GM12878 (cell line): Measurements from ENCODE around the gene TPBGL.

Source experiments
- ETV6 ChIP-seq, 2 experiments: fragments of 450-650 bp in 1 of 2; IDR thresholded peaks in 1 of 2; conservative IDR thresholded peaks in 1 of 2; 2 replicates each; pipeline ENCODE4 v1.6.1; 2014; ENCODE audit warnings: antibody characterized with exemption in 1 of 2, borderline replicate concordance in 1 of 2, low read depth in 1 of 2, mild to moderate bottlenecking in 1 of 2, moderate library complexity in 1 of 2
- MYC ChIP-seq: IDR thresholded peaks from 2 replicates; pipeline ENCODE4 v1.6.1; 2011; ENCODE audit warnings: mild to moderate bottlenecking, low read length, moderate library complexity, inconsistent platforms; ENCODE audit not compliant: insufficient read depth, insufficient replicate concordance, insufficient read length, severe bottlenecking
- POLR2A ChIP-seq: IDR thresholded peaks from 2 replicates; pipeline ENCODE4 v1.6.1; 2011; ENCODE audit warnings: low read depth, mild to moderate bottlenecking, low read length
- POLR2AphosphoS5 ChIP-seq: IDR thresholded peaks from 2 replicates; pipeline ENCODE4 v1.6.1; 2011; ENCODE audit warnings: mild to moderate bottlenecking, low read length, inconsistent platforms
- RAD21 ChIP-seq: IDR thresholded peaks from 2 replicates; pipeline ENCODE4 v1.6.1; 2011; ENCODE audit warnings: mild to moderate bottlenecking, low read depth, low read length, moderate library complexity; ENCODE audit not compliant: insufficient read depth
- RB1 ChIP-seq: fragments of 450-650 bp; formaldehyde crosslinking; IDR thresholded peaks from 2 replicates; pipeline ENCODE4 v1.6.1; 2017; ENCODE audit warnings: mild to moderate bottlenecking, borderline replicate concordance
- RUNX3 ChIP-seq: IDR thresholded peaks from 2 replicates; pipeline ENCODE4 v1.6.1; 2012; ENCODE audit warnings: low read length, inconsistent platforms
- SREBF1 ChIP-seq: IDR thresholded peaks from 2 replicates; pipeline ENCODE4 v1.6.1; 2012; ENCODE audit warnings: mild to moderate bottlenecking, low read length
- ZNF274 ChIP-seq: IDR thresholded peaks from one replicate; pipeline ENCODE4 v1.8.0; 2011; ENCODE audit not compliant: insufficient read length, insufficient read depth
- TF ChIP-seq, protein P1 (sequence below), 3 experiments: IDR thresholded peaks in 2 of 3; conservative IDR thresholded peaks in 1 of 3; 2 replicates each; pipeline ENCODE4 v1.5.1; 2011; ENCODE audit warnings: low read depth in 3 of 3, low read length in 3 of 3, mild to moderate bottlenecking in 3 of 3, control low read depth in 2 of 3, moderate library complexity in 2 of 3, inconsistent platforms in 1 of 3, mixed read lengths in 1 of 3; ENCODE audit not compliant: control insufficient read depth in 2 of 3, insufficient read depth in 1 of 3; ENCODE audit errors: extremely low read depth in 1 of 3
- TF ChIP-seq, protein P2 (sequence below): IDR thresholded peaks from 2 replicates; pipeline ENCODE4 v1.6.1; 2012; ENCODE audit warnings: low read depth, low read length, improper control_type of control experiment
- TF ChIP-seq, protein P3 (sequence below): IDR thresholded peaks from 2 replicates; pipeline ENCODE4 v1.6.1; 2012; ENCODE audit warnings: mild to moderate bottlenecking, low read depth, low read length
- TF ChIP-seq, protein P4 (sequence below): IDR thresholded peaks from 2 replicates; pipeline ENCODE4 v1.6.1; 2012; ENCODE audit warnings: low read depth, low read length, improper control_type of control experiment

DNA sequence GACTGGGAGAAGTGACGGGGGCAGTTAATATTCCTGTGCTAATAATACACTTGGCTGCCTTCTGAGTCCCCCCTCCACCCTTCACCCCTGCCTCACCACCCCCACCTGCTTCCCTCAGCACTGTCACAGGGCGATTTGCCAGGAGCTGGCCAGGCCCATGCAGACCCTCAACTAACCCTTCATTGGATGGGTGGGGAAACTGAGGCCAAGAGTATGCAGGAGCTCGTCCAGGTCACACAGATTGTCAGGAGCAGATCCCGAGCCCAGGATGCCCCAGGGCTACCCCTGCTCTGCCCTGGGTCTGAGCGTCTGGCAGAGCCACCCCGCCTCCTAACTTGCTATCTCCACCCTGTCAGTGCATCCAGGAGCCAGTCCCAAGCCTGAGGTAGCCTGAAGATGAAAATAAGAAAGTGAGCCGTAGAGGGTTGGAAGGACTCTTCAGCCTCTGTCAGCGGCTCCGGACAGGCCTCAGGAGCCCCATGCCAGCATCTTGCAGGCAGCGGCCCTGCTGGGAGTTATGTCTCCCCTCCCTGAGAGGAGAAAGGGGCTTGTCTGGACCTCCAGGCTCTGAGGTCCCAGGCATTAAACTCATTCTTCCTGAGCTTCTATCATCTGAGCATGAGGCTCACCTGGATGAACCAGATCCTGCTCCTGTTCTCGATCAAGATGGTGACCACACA, 6.2 kb downstream of the TPBGL start:
- no peak for TF ChIP-seq RAD21
- no peak for TF ChIP-seq POLR2AphosphoS5
- TF ChIP-seq, protein P1, sequence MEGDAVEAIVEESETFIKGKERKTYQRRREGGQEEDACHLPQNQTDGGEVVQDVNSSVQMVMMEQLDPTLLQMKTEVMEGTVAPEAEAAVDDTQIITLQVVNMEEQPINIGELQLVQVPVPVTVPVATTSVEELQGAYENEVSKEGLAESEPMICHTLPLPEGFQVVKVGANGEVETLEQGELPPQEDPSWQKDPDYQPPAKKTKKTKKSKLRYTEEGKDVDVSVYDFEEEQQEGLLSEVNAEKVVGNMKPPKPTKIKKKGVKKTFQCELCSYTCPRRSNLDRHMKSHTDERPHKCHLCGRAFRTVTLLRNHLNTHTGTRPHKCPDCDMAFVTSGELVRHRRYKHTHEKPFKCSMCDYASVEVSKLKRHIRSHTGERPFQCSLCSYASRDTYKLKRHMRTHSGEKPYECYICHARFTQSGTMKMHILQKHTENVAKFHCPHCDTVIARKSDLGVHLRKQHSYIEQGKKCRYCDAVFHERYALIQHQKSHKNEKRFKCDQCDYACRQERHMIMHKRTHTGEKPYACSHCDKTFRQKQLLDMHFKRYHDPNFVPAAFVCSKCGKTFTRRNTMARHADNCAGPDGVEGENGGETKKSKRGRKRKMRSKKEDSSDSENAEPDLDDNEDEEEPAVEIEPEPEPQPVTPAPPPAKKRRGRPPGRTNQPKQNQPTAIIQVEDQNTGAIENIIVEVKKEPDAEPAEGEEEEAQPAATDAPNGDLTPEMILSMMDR (IDR thresholded peaks at IDR 0.05 in 2 of 3, conservative IDR thresholded peaks at IDR 0.05 in 1 of 3; ENCODE audit: control insufficient read depth in 2 of 3, extremely low read depth in 1 of 3, insufficient read depth in 1 of 3, low read depth in 3 of 3, low read length in 3 of 3): no peak
- no peak for TF ChIP-seq ZNF274
- TF ChIP-seq RB1: no peak
- TF ChIP-seq RUNX3: no peak
- TF ChIP-seq MYC: no peak
- TF ChIP-seq ETV6 (conservative IDR thresholded peaks at IDR 0.05 in 1 of 2, IDR thresholded peaks at IDR 0.05 in 1 of 2; ENCODE audit: borderline replicate concordance in 1 of 2, low read depth in 1 of 2): no peak
- TF ChIP-seq, protein P2, sequence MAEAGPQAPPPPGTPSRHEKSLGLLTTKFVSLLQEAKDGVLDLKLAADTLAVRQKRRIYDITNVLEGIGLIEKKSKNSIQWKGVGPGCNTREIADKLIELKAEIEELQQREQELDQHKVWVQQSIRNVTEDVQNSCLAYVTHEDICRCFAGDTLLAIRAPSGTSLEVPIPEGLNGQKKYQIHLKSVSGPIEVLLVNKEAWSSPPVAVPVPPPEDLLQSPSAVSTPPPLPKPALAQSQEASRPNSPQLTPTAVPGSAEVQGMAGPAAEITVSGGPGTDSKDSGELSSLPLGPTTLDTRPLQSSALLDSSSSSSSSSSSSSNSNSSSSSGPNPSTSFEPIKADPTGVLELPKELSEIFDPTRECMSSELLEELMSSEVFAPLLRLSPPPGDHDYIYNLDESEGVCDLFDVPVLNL: no peak
- no peak for TF ChIP-seq POLR2A
- TF ChIP-seq, protein P3, sequence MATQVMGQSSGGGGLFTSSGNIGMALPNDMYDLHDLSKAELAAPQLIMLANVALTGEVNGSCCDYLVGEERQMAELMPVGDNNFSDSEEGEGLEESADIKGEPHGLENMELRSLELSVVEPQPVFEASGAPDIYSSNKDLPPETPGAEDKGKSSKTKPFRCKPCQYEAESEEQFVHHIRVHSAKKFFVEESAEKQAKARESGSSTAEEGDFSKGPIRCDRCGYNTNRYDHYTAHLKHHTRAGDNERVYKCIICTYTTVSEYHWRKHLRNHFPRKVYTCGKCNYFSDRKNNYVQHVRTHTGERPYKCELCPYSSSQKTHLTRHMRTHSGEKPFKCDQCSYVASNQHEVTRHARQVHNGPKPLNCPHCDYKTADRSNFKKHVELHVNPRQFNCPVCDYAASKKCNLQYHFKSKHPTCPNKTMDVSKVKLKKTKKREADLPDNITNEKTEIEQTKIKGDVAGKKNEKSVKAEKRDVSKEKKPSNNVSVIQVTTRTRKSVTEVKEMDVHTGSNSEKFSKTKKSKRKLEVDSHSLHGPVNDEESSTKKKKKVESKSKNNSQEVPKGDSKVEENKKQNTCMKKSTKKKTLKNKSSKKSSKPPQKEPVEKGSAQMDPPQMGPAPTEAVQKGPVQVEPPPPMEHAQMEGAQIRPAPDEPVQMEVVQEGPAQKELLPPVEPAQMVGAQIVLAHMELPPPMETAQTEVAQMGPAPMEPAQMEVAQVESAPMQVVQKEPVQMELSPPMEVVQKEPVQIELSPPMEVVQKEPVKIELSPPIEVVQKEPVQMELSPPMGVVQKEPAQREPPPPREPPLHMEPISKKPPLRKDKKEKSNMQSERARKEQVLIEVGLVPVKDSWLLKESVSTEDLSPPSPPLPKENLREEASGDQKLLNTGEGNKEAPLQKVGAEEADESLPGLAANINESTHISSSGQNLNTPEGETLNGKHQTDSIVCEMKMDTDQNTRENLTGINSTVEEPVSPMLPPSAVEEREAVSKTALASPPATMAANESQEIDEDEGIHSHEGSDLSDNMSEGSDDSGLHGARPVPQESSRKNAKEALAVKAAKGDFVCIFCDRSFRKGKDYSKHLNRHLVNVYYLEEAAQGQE: no peak
- TF ChIP-seq SREBF1: no peak
- TF ChIP-seq, protein P4, sequence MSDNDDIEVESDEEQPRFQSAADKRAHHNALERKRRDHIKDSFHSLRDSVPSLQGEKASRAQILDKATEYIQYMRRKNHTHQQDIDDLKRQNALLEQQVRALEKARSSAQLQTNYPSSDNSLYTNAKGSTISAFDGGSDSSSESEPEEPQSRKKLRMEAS: no peak
